ENCODE measurements around the gene HSPE1.
"Not testable (repeated sequence)": the region's sequence is repeated elsewhere in the genome, so short reads cannot be mapped to it uniquely, and the experiment has no call there.

The HSPE1 gene

DNA sequence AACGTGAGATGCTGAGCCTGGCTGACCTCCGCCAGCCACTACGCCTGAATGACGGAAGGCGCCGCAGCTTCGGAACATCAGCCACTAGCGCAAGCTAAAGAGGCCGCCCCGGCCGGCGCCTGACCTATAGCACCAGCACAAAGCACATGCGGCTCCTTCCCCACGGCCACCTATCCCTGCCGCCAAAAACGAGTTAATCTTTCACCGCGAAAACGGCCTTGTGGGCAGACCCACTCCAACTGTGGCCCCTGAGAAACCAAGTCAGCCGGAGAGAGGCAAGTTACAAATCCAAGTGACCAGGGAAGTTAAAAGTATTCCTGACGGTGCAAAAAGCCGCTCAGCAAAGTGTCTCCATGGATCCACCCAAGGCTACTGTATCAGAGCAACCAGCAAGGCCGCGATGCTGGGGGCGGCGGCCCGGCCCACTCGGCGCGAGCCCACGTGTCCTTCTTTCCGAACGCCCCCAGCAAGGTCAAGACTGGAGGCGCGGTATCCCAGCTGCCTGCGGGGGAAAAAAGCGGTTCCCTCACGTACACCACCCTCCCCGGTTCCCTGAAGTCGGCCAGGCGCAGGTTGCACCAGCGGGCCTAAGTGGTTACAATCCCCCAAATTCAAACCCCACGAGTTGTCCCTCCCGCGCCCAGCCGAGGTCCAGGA is 1.1 kb upstream of the HSPE1 start:
- DNase-seq: peak in 1 of 2 experiments; percentile 52

DNA sequence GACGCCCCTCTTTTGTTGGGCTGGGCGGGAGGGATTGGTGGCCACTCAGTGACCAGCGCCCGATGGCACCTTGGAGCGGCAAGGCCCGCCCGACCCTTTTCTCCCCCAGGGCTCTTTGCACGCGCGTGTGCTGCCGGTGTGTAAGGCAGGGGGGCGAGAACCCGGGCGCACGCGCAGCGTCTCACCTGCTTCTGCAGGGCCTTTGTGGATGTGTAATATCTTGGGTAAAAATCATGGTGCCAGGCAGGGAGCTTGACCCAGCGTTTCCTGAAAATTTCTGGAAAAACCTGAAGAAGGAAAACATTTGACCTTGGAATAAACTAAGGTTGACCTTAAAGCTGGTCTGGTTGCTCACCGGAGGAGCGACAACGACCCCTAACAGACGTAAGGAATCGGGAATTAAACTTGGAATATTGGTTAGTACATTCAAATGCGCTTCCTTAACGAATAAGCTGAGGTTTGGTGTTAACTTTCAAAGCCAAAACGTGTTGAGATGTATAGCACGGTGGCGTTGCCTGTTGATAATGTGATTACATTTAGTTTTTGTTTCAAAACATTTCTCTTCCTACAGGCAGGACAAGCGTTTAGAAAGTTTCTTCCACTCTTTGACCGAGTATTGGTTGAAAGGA is 438 bp downstream of the HSPE1 start:
- DNase-seq: no peak

DNA sequence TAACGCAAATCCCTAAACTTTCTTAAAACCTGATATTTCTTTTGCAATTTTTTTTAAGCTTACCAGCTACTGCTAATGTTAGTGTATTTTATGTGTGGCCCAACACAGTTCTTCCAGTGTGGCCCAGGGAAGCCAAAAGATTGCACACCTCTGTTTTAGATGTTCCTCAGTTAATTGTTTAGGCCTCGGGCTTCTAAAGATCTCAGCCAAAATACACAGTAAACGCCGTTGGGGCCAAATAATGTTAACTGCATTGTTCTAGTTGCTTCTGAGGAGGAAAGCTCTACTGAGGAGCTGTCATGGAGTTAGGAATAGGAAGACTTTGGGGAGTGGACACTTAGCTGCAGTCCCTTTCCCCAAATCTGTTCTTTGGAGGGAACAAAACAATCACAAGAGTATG is 2.0 kb downstream of the HSPE1 start:
- no peak for DNase-seq

DNA sequence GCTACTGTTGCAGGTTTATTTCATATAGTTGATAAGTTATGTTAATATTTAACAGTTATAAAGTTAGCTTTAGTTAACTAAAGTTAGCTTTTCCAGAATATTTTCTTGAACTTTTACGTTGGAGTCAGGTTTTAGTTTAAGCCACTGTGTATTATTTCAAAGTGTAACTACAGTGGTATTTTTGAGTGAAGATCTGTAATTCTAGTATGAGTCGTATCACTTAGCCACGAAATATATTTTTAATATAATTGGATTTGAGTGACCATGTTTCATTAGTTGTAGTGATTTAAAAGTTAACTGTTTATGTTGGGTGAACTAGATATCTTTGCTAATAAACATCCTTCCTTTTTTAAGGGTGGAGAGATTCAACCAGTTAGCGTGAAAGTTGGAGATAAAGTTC is 2.5 kb downstream of the HSPE1 start:
- DNase-seq: no peak

DNA sequence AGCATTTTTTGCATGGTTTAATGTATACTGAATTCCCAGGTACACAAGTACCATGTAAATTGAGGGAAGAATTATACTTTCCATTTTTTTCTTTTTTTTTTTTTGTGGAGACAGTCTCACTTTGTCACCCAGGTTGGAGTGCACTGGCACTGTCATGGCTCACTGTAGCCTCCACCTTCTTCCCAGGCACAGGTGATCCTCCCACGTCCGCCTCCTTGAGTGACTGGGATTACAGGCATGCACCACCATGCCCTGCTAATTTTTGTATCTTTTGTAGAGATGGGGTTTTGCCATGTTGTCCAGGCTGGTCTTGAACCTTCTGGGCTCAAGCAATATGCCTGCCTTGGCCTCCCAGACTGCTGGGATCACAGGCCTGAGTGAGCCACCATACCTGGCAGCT is 3.8 kb downstream of the HSPE1 start:
- no peak for DNase-seq

DNA sequence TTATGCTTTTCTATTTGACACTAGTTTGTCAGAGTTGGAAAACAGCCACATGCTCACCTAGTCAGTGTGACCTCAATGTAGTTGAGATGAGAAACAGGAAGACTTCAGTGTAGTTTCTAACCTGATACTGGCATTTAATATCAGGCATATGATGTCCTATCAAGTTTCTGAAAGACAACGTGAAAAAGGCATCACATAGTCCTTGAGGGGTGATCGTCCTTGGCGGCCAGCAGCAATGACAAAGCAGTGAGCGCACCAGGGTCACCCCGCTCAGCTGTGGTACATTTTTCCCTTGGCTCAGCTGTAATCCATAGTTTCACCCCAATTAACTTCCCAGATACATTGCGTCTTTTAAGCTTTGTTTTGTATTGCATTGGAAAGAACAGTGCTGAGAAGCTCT is 4.3 kb downstream of the HSPE1 start:
- no peak for DNase-seq

DNA sequence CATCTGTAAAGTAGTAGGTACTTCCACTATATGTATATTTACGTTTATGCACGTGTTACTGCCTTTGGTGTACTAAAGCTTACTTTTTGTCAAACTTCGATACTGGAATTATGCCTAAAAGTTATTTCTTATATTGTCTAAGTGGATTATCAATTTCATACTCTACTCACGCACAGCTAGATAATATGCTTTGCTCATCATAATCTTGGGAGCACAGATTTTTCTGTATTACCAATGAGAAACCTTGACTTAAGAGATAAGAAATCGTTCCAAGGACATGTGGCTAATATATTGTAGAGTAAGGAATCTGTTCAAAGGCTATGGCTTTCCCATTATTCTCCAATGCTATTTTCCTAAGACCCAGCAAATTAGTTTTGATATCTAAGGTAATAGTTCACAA is 6.5 kb downstream of the HSPE1 start:
- DNase-seq: no peak

DNA sequence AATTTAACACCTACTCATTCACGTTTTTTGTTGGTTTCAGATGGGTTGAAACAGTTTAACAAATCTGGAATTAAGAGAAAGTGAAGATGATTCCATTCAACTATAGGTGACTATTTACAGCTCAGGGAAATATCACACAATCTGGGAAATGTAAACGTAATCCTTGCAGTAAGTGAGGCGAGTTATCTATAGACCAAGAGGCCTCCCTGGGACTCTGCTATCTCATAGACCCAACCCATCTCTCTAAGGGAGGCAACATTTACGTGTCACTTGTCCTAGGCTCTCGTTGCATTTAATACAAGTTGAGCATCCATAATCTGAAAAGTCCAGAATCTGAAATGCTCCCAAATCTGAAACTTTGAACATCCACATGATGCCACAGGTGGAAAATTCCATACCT is 13.7 kb downstream of the HSPE1 start:
- no peak for DNase-seq

DNA sequence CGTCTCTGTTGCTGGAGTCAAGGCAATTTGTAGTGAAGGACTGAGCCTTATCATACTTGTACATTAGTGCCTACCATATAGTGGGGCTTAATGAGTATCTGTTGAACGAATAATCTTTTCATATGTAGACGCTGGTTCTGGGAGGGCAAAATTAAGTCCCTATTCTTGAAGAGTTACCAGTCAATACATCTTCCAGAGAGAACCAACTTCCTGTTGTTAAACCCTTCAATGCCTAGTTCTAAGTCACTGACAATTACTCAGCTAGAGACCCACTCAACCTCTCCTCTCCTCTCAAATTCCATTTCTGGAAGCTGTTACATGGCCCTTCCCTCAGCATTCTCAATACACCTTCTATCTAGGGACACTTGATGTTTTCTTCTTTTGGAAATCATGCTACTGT is 14.6 kb downstream of the HSPE1 start:
- no peak for DNase-seq

DNA sequence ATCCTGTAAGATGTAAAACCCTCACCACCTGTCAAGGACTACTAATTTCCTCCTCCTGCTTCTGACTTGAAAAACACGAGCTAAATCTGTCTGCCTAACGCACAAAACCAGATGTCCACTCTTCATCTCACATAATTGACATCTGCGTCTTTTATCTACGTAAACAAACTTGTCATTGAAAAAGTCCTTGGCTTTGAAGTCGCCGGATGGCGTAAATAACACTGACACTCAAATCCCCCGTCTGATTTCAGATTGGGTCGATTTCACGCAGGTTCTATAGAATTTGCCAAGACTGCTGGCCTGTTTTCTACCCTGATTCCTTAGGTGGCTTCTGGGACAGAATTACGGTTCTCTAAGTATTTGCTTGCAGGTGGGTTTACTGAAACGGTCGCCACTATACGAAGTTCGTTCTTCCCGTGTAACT is 15.1 kb downstream of the HSPE1 start:
- DNase-seq: no peak

DNA sequence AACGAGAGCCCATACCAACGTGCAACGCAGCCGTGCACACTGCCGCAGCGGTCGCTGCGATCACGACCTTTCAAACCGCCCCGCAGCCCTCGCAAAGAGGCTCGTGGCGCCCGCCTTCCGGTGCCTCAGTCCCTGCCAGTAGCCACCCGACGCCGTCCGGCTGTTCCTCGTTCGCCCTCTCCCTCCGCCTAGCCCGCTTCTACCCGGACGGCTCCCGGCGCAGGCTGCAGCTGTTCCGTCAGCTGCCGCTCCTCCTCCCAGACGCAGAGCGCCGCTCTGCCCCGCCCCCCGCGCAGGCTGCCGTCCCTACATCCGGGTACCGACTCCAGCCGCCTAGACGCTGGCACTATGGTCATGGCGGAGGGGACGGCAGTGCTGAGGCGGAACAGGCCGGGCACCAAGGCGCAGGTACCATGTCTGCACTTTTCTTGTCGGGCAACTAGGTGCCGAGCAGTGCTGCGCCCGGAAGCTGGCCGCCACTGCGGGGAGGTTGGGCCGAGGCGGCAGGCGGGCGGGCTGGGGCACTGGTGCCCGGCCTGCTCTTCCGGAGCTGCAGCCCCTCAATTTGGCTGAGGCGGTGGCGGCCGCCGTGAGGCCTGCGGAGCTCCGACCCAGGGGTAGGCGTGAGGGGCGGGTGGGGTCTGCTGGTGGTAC is 15.7 kb downstream of the HSPE1 start, which contains the start of gene MOB4:
Gene MOB4, plus strand, starts transcription at position 328 of the 654 bp plus-strand sequence. Its CDS starts 21 bp downstream, at position 349.
- peak; percentile 86 to 94 for DNase-seq

DNA sequence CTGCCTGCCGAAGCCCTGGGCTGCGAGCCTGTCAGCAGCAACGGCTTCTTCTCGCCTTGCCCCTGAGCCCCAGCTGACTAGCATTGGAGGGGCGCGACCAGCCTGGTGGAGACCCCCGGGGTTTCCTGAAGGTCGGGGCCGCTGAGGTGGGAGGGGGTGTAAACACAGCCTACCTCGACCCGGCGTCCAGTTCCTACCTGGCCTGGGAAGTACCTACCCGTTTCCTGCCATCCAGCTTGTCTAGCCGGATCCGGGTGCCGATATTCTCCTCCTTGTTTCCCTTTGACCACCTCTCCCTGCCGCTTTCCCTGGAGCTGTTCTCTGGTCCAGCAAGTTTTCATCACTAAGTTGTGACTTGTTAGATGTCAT is 16.2 kb downstream of the HSPE1 start:
- no peak for DNase-seq

DNA sequence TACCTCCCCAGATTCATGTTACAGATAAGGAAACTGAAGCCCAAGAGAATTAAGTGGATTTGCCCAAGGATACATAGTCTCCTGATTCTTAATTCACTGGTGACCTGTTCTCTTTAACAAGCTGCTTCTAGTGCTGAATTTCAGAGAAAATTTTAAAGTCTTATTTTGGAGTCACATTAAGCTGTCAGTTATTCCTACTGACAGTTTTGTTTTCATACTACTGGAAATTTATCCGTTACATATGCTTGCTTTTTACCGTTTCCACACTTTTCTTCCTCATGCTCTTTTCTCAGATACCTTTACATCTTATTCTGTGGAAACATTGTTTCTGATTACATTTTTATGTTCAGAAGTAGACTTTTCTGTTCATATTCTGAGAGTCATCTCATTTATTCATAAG is 17.0 kb downstream of the HSPE1 start:
- DNase-seq: no peak

DNA sequence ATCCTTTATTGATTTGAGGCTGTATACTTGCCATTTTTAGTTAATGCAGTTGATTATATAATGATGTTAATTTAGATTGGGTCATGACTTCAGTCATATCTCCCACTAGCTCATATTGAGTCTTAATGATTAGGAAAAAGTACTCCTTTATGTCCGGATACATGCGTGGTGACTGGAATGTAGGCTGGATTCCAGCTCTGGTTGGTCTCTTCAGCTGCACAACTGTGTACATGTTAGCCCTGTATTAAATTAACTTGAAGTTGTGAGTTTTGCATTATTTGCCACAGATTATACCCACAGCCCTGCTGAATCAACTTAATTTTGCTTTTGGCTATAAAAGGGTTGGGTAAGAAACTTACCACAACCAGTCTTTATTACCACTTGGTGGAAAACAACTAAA is 38.2 kb downstream of the HSPE1 start:
- DNase-seq: no peak

DNA sequence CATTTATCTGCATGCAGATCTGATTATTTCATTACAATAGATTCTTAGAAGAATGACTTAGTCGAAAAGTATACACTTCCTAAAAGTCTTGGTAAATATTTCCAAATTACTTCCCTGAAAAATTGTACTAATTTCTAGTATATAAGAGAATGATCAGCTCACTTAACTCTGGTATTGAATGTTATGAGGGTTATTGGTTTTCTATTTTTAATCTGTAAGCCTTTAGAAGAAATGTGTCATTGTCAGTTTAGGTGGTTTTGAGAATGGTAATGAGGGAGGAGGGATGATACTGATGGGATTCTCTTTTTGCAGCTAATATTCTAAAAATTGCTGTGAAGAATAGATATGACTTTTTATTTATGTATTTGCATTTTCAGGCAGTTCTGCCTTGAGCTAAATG is 39.6 kb downstream of the HSPE1 start:
- DNase-seq: no peak

DNA sequence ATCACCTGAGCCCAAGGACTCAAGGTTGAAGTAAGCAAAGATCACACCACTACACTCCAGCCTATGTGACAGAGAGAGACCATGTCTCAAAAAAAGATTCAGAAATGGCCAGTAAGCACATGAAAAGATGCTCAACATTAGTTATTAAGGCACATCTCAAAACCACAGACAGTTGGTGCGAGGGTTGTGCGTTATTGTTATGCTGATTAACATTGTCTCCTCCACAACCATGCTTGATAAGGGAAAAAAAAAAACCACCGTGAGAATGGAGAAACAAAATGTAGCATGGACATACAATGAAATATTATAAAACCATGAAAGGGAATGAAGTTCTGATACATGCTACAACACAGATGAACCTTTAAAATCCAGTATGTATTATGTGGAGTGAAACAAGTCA is 43.0 kb downstream of the HSPE1 start:
- no peak for DNase-seq

DNA sequence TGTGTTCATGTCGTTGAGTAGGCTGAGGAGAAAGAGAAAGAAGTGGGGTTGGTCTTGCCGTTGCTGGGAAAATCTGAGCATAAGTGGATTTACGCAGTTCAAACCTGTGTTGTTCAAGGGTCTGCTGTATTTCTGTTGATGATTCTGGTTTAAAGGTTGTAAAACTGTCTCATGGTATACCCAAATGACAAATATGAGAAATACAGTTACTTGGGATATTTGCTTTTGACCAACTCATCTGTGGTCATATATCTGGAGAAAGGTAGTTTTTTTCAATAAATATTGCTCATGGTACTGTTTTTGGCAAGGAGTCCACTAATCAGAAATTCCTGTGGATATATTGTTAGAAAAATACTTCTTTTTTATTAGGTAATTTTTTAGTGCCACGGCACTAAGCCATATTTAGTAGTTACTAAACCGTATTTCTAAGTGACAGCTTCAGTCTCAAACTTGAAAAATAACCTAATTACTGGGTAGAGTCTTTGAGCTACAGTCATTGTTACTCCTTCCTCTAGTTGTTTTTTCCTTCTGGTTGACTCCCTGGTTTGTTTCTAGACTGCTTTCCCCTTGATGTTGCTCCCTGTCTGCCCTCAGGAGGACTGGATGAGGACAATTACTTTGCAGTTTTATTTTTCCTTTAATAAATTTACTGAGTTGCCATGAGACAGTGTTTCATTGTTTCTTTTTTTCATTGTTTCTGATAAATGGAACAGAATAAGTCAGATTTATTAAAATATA is 47.2 kb downstream of the HSPE1 start:
- DNase-seq: no peak

DNA sequence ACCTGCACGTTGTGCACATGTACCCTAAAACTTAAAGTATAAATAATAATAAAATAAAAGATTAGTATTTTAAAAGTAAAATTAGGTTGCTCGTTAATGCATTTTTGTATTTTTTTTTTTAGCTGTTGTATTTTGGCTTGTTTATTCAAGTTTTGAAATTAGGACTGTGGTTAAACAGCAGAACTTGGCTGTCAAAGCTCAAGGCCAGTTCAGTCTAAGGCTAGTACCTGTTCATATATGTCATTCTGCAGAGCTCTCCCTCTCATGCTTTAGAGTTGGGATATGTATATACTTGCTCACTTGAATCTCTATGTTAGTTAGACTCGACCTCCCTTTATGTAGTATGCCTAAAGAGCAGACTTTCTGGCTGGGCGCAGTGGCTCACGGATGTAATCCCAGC is 48.4 kb downstream of the HSPE1 start:
- DNase-seq: no peak

DNA sequence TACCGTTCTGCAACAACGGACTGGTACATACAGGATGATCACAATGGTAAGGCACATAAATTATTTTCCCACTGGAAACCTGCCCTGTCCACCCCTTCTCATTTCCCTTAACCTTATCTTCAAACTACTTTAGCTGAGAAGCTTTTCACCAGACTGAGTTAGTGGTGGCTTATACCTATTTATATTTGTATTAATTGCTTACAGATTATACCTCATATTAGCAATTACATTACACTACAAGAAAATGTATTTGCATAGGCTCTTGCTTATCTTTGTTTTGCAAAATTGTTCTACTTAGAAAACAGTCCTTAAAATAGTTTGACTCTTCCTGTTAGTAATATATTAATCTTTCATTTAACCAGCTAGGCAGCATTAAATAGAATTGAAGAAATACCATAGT is 51.1 kb downstream of the HSPE1 start:
- DNase-seq: not testable (repeated sequence)
